ENCODE results near the gene ARHGAP44.

DNA sequence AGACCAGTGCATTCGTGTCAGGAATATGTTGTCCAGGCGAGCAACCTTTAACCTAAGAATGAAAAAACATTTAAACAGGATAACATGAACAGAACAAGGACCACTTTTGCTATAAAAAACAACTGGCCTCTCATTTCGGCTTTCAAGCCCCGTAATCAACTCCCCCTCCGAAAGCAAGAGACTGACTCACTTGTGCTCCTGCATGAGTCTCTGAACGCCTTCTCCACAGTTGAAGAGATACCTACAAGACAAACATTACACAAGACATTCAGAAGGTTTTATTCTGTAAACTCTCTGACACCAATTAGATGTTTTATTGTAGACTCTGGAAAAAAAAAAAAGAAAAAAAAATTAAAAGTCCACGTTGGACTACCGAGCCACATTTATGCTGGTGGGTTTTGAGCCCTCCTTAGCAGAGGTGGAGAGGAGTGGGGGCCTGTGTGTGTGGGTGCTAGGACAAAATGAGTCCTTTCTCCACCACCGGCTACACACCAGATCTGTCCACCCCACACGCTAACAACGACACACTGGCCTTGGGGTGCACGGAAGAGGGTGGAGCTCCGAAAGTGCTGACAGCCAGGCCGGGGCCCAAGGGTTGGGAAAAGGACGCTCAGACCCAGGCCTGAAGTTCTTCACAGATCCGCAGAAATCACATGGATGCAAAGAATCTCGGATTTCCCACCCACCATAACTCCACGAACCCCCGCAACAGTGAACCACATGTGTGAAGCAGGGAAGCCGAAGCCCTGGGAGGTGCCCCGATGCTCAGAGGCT, 227.8 kb downstream of the ARHGAP44 start:
- no peak for TF ChIP-seq POLR2AphosphoS5 (IDR thresholded peaks at IDR 0.05; ENCODE audit: low read depth, low read length)
- no peak for TF ChIP-seq POLR2A (IDR thresholded peaks at IDR 0.05; ENCODE audit: low read depth, low read length)
- TF ChIP-seq TAF1 (IDR thresholded peaks at IDR 0.05; ENCODE audit: low read depth, low read length) = no peak

Measured in GM12891 (cell line).